ENCODE measurements around the gene SH3BGR.

GRCh38 chr21:39430016-39430415 is 21.8 kb upstream of the SH3BGR start:
- TF ChIP-seq YY1 (IDR thresholded peaks at IDR 0.05; ENCODE audit: low read depth) = no peak
- TF ChIP-seq TAF1 (IDR thresholded peaks at IDR 0.05; ENCODE audit: low read depth) = no peak
- TF ChIP-seq EP300 (IDR thresholded peaks at IDR 0.05; ENCODE audit: borderline replicate concordance) = no peak
- TF ChIP-seq NFIC (IDR thresholded peaks at IDR 0.05) = no peak
- TF ChIP-seq REST (IDR thresholded peaks at IDR 0.05; ENCODE audit: low read depth) = no peak
- TF ChIP-seq TCF12 (IDR thresholded peaks at IDR 0.05; ENCODE audit: low read depth) = no peak
- TF ChIP-seq RAD21 (IDR thresholded peaks at IDR 0.05; ENCODE audit: low read depth) = no peak
